Fibroblast of skin of scalp (primary cell): ENCODE data around the gene NRP2.
A peak's percentile ranks its signal among the peaks of the same experiment; 100 is the strongest.

Source experiments
- DNase-seq: peaks from one replicate; pipeline ENCODE4 v3.0.0-alpha.2; 2013

Gene NRP2

GRCh38 chr2:205686783-205687640 lies 4.7 kb downstream of the NRP2 start:
- no peak for DNase-seq

GRCh38 chr2:205687641-205687956 lies 5.3 kb downstream of the NRP2 start:
- DNase-seq: no peak

GRCh38 chr2:205688417-205689200 lies 6.3 kb downstream of the NRP2 start:
- no peak for DNase-seq

GRCh38 chr2:205689820-205690219 lies 7.5 kb downstream of the NRP2 start:
- DNase-seq: no peak

- DNase-seq: peak; percentile 67
These were observed 9.8 kb downstream of the NRP2 start for GRCh38 chr2:205692104-205692503.

- DNase-seq: no peak
These were observed 12.0 kb downstream of the NRP2 start for GRCh38 chr2:205694256-205694655.

- peak; percentile 66 for DNase-seq
These were observed 13.2 kb downstream of the NRP2 start for GRCh38 chr2:205695460-205695991.

- no peak for DNase-seq
These were observed 14.1 kb downstream of the NRP2 start for GRCh38 chr2:205696331-205696926.

GRCh38 chr2:205696927-205697441 lies 14.7 kb downstream of the NRP2 start:
- peak; percentile 94 for DNase-seq

- DNase-seq: peak; percentile 67
These were observed 16.3 kb downstream of the NRP2 start for GRCh38 chr2:205698286-205699268.

- no peak for DNase-seq
These were observed 17.4 kb downstream of the NRP2 start for GRCh38 chr2:205699515-205700289.

- DNase-seq: peak; percentile 92
These were observed 18.2 kb downstream of the NRP2 start for GRCh38 chr2:205700331-205701132.

GRCh38 chr2:205701509-205701908 lies 19.2 kb downstream of the NRP2 start:
- DNase-seq: no peak

- no peak for DNase-seq
These were observed 20.3 kb downstream of the NRP2 start for GRCh38 chr2:205702576-205702975.

GRCh38 chr2:205703471-205704126 lies 21.3 kb downstream of the NRP2 start:
- DNase-seq: no peak

GRCh38 chr2:205704127-205704741 lies 21.9 kb downstream of the NRP2 start:
- DNase-seq: peak; percentile 73

GRCh38 chr2:205705511-205706349 lies 23.4 kb downstream of the NRP2 start:
- DNase-seq: no peak
